Right lobe of liver (tissue), 4 donors: Measurements from ENCODE around the gene GRN.

ENCODE experiments used
- POLR2A ChIP-seq: fragments of 450-650 bp; IDR thresholded peaks from one replicate; pipeline ENCODE4 v1.6.1; 2017; ENCODE audit warnings: antibody characterized with exemption, mild to moderate bottlenecking
- TF ChIP-seq, protein P1 (sequence below), 4 donors: fragments of 200-600 bp in 3 of 4; fragments of 450-650 bp in 1 of 4; IDR thresholded peaks; one replicate each; pipeline versions ENCODE4 v1.5.1 to v1.8.0; 2016 to 2022; ENCODE audit warnings: antibody characterized with exemption in 4 of 4, mild to moderate bottlenecking in 2 of 4
- donor health status: DM: no; HTN: no; CAD: no.
- donor health status: DM: no; HTN: no; CAD: no.
- donor health status: DM: no; HTN: yes; CAD: no.

DNA sequence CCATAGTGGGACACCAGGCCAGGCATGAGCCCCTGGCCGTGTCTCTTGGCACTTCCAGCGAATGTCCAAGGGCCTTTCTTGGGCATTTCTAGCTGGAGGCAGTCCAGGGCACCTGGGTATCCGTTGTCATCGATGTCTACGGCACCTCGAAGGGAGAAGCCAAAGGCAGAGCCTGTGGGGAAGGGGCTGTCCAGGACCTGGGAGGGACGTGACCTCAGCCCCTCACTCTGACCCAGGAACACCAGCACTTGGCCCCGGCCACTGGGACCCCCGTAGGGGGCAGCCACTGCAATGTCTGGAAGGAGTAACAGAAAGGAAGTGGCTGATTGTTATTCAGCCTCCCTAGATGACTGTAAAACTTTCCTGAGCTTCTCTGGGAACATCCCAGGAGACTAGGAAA is 35.7 kb downstream of the GRN start:
- TF ChIP-seq, protein P1, sequence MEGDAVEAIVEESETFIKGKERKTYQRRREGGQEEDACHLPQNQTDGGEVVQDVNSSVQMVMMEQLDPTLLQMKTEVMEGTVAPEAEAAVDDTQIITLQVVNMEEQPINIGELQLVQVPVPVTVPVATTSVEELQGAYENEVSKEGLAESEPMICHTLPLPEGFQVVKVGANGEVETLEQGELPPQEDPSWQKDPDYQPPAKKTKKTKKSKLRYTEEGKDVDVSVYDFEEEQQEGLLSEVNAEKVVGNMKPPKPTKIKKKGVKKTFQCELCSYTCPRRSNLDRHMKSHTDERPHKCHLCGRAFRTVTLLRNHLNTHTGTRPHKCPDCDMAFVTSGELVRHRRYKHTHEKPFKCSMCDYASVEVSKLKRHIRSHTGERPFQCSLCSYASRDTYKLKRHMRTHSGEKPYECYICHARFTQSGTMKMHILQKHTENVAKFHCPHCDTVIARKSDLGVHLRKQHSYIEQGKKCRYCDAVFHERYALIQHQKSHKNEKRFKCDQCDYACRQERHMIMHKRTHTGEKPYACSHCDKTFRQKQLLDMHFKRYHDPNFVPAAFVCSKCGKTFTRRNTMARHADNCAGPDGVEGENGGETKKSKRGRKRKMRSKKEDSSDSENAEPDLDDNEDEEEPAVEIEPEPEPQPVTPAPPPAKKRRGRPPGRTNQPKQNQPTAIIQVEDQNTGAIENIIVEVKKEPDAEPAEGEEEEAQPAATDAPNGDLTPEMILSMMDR (IDR thresholded peaks at IDR 0.05), result no peak
- TF ChIP-seq POLR2A, result no peak
